HEK293 (cell line): ENCODE results near the gene TBCA.

Experiments
- BCL11A ChIP-seq: fragments of 450-650 bp; formaldehyde crosslinking; IDR thresholded peaks from 2 replicates; pipeline ENCODE4 v1.5.1; 2016; ENCODE audit warnings: low read depth, missing biosample characterization, missing genetic modification characterization
- CTCF ChIP-seq: fragments of 450-650 bp; formaldehyde crosslinking; IDR thresholded peaks from 2 replicates; pipeline ENCODE4 v1.5.1; 2016; ENCODE audit warnings: missing biosample characterization, missing genetic modification characterization
- EGR2 ChIP-seq: fragments of 450-650 bp; formaldehyde crosslinking; IDR thresholded peaks from 2 replicates; pipeline ENCODE4 v1.5.1; 2016; ENCODE audit warnings: low read depth, missing biosample characterization, missing genetic modification characterization
- GLIS1 ChIP-seq: fragments of 450-650 bp; formaldehyde crosslinking; IDR thresholded peaks from 2 replicates; pipeline ENCODE4 v1.5.1; 2016; ENCODE audit warnings: missing biosample characterization, missing genetic modification characterization
- MYNN ChIP-seq: fragments of 450-650 bp; formaldehyde crosslinking; IDR thresholded peaks from 2 replicates; pipeline ENCODE4 v1.5.1; 2016; ENCODE audit warnings: missing biosample characterization, missing genetic modification characterization, borderline replicate concordance
- PRDM1 ChIP-seq: fragments of 450-650 bp; formaldehyde crosslinking; IDR thresholded peaks from 2 replicates; pipeline ENCODE4; 2016; ENCODE audit warnings: missing biosample characterization, missing genetic modification characterization
- TSHZ1 ChIP-seq: fragments of 450-650 bp; formaldehyde crosslinking; IDR thresholded peaks from 2 replicates; pipeline ENCODE4 v1.5.1; 2016; ENCODE audit warnings: missing biosample characterization, missing genetic modification characterization, borderline replicate concordance
- YY1 ChIP-seq: fragments of 450-650 bp; formaldehyde crosslinking; IDR thresholded peaks from 2 replicates; pipeline ENCODE4 v1.5.1; 2018; ENCODE audit warnings: missing biosample characterization, missing genetic modification characterization
- ZNF140 ChIP-seq: fragments of 450-650 bp; formaldehyde crosslinking; IDR thresholded peaks from 2 replicates; pipeline ENCODE4 v1.5.1; 2016; ENCODE audit warnings: missing biosample characterization, missing genetic modification characterization
- ZNF148 ChIP-seq: fragments of 450-650 bp; formaldehyde crosslinking; IDR thresholded peaks from 2 replicates; pipeline ENCODE4 v1.5.0; 2017; ENCODE audit warnings: missing biosample characterization, missing genetic modification characterization, borderline replicate concordance
- ZNF580 ChIP-seq: fragments of 450-650 bp; formaldehyde crosslinking; IDR thresholded peaks from 2 replicates; pipeline ENCODE4 v1.5.1; 2016; ENCODE audit warnings: missing biosample characterization, missing genetic modification characterization
- ZNF623 ChIP-seq: fragments of 450-650 bp; formaldehyde crosslinking; IDR thresholded peaks from 2 replicates; pipeline ENCODE4 v1.5.1; 2016; ENCODE audit warnings: missing biosample characterization, missing genetic modification characterization
- ZNF629 ChIP-seq: fragments of 450-650 bp; formaldehyde crosslinking; IDR thresholded peaks from 2 replicates; pipeline ENCODE4 v1.5.1; 2017; ENCODE audit warnings: missing biosample characterization, missing genetic modification characterization
- ZNF777 ChIP-seq: fragments of 450-650 bp; formaldehyde crosslinking; IDR thresholded peaks from 2 replicates; pipeline ENCODE4 v1.5.1; 2017; ENCODE audit warnings: missing biosample characterization, missing genetic modification characterization, borderline replicate concordance

- TF ChIP-seq YY1 (tag by site-specific recombination) (no peak), ZNF140 (tag by site-specific recombination) (no peak), MYNN (no peak), EGR2 (no peak), ZNF148 (tag by site-specific recombination) (no peak), CTCF (tag by site-specific recombination) (no peak), BCL11A (tag by site-specific recombination) (no peak), ZNF629 (tag by site-specific recombination) (no peak), GLIS1 (tag by site-specific recombination) (no peak), ZNF580 (tag by site-specific recombination) (no peak), TSHZ1 (tag by site-specific recombination) (no peak), PRDM1 (tag by site-specific recombination) (no peak), ZNF777 (tag by site-specific recombination) (no peak), ZNF623 (no peak)
Measured at GRCh38 chr5:77642738-77643653, 133.1 kb downstream of the TBCA start.
